ENCODE data around the gene CMTM6.
A peak's percentile ranks its signal among the peaks of the same experiment; 100 is the strongest.

The CMTM6 gene

GRCh38 chr3:32495085-32495484, 7.6 kb downstream of the CMTM6 start:
- ATAC-seq (replicated peaks; ENCODE audit: extremely low read depth, poor library complexity, severe bottlenecking) (no peak), DNase-seq (ENCODE audit: low spot score in 2 of 2) (no peak)
- Mint-ChIP-seq H3K27ac (ENCODE audit: low read depth) (no peak overlapping the region), H3K36me3 (ENCODE audit: insufficient read depth) (peaks cover 17% of the 10 kb centered on the region), H3K9me3 (no peaks in the 10 kb centered on the region), H3K4me3 (no peak overlapping the region), H3K27me3 (no peaks in the 10 kb centered on the region), H3K4me1 (peaks cover 21% of the 10 kb centered on the region)

GRCh38 chr3:32493437-32494414, 8.9 kb downstream of the CMTM6 start:
- H3K9me3 Mint-ChIP-seq = no peaks in the 10 kb centered on the region
- no peaks in the 10 kb centered on the region for H3K27me3 Mint-ChIP-seq
- no peak overlapping the region for H3K4me3 Mint-ChIP-seq
- H3K36me3 Mint-ChIP-seq (ENCODE audit: insufficient read depth) = peaks cover 19% of the 10 kb centered on the region
- ATAC-seq (replicated peaks; ENCODE audit: extremely low read depth, poor library complexity, severe bottlenecking) (no peak), DNase-seq (ENCODE audit: low spot score in 2 of 2) (no peak)
- peaks cover 13% of the 10 kb centered on the region for H3K4me1 Mint-ChIP-seq
- no peak overlapping the region for H3K27ac Mint-ChIP-seq (ENCODE audit: low read depth)

- no peaks in the 10 kb centered on the region for H3K9me3 Mint-ChIP-seq
- DNase-seq (ENCODE audit: low spot score in 2 of 2) (no peak), ATAC-seq (replicated peaks; ENCODE audit: extremely low read depth, poor library complexity, severe bottlenecking) (no peak)
- H3K4me1 Mint-ChIP-seq = peaks cover 7% of the 10 kb centered on the region
- peaks cover 22% of the 10 kb centered on the region for H3K36me3 Mint-ChIP-seq (ENCODE audit: insufficient read depth)
- no peak overlapping the region for H3K4me3 Mint-ChIP-seq
- no peak overlapping the region for H3K27ac Mint-ChIP-seq (ENCODE audit: low read depth)
- no peaks in the 10 kb centered on the region for H3K27me3 Mint-ChIP-seq
Measured at GRCh38 chr3:32492684-32493436, 9.8 kb downstream of the CMTM6 start.

GRCh38 chr3:32488474-32489008, 14.1 kb downstream of the CMTM6 start:
- no peak for ATAC-seq (replicated peaks; ENCODE audit: extremely low read depth, poor library complexity, severe bottlenecking)
- H3K27ac Mint-ChIP-seq (ENCODE audit: low read depth) = no peak overlapping the region

GRCh38 chr3:32487781-32488473, 14.7 kb downstream of the CMTM6 start:
- no peak for ATAC-seq (replicated peaks; ENCODE audit: extremely low read depth, poor library complexity, severe bottlenecking)
- H3K27me3 Mint-ChIP-seq = no peaks in the 10 kb centered on the region
- H3K4me3 Mint-ChIP-seq = no peak overlapping the region
- peaks cover 44% of the 10 kb centered on the region for H3K36me3 Mint-ChIP-seq (ENCODE audit: insufficient read depth)
- no peak for DNase-seq (ENCODE audit: low spot score in 2 of 2)
- H3K4me1 Mint-ChIP-seq = peaks cover 8% of the 10 kb centered on the region
- H3K9me3 Mint-ChIP-seq = no peaks in the 10 kb centered on the region
- no peak overlapping the region for H3K27ac Mint-ChIP-seq (ENCODE audit: low read depth)

More at GRCh38 chr3:32488474-32489008, 14.1 kb downstream of the CMTM6 start:
- Mint-ChIP-seq H3K4me3 (no peak overlapping the region), H3K9me3 (no peaks in the 10 kb centered on the region), H3K27me3 (no peaks in the 10 kb centered on the region), H3K4me1 (peaks cover 8% of the 10 kb centered on the region), H3K36me3 (ENCODE audit: insufficient read depth) (peaks cover 41% of the 10 kb centered on the region)
- DNase-seq (ENCODE audit: low spot score in 2 of 2) = no peak

- Mint-ChIP-seq H3K4me1 (peaks cover 17% of the 10 kb centered on the region), H3K27ac (ENCODE audit: low read depth) (peak overlapping the region; percentile 38), H3K4me3 (no peak overlapping the region), H3K9me3 (no peaks in the 10 kb centered on the region), H3K36me3 (ENCODE audit: insufficient read depth) (peaks cover 54% of the 10 kb centered on the region), H3K27me3 (no peaks in the 10 kb centered on the region)
- ATAC-seq (replicated peaks; ENCODE audit: extremely low read depth, poor library complexity, severe bottlenecking) (no peak), DNase-seq (ENCODE audit: low spot score in 2 of 2) (no peak)
Measured at GRCh38 chr3:32484436-32484835, 18.2 kb downstream of the CMTM6 start.

GRCh38 chr3:32483772-32484171, 18.9 kb downstream of the CMTM6 start:
- no peaks in the 10 kb centered on the region for H3K27me3 Mint-ChIP-seq
- H3K4me3 Mint-ChIP-seq = no peak overlapping the region
- H3K9me3 Mint-ChIP-seq = no peaks in the 10 kb centered on the region
- peak overlapping the region; percentile 38 for H3K27ac Mint-ChIP-seq (ENCODE audit: low read depth)
- no peak for DNase-seq (ENCODE audit: low spot score in 2 of 2)
- H3K36me3 Mint-ChIP-seq (ENCODE audit: insufficient read depth) = peaks cover 54% of the 10 kb centered on the region
- no peak for ATAC-seq (replicated peaks; ENCODE audit: extremely low read depth, poor library complexity, severe bottlenecking)
- peaks cover 17% of the 10 kb centered on the region for H3K4me1 Mint-ChIP-seq

- Mint-ChIP-seq H3K27me3 (no peaks in the 10 kb centered on the region), H3K36me3 (ENCODE audit: insufficient read depth) (peaks cover 52% of the 10 kb centered on the region), H3K4me3 (no peak overlapping the region), H3K9me3 (no peaks in the 10 kb centered on the region), H3K27ac (ENCODE audit: low read depth) (no peak overlapping the region), H3K4me1 (peaks cover 17% of the 10 kb centered on the region)
- ATAC-seq (replicated peaks; ENCODE audit: extremely low read depth, poor library complexity, severe bottlenecking) (no peak), DNase-seq (ENCODE audit: low spot score in 2 of 2) (no peak)
Measured at GRCh38 chr3:32482693-32483092, 20.0 kb downstream of the CMTM6 start.

- peaks cover 20% of the 10 kb centered on the region for H3K4me1 Mint-ChIP-seq
- no peak for ATAC-seq (replicated peaks; ENCODE audit: extremely low read depth, poor library complexity, severe bottlenecking)
- no peaks in the 10 kb centered on the region for H3K27me3 Mint-ChIP-seq
- H3K9me3 Mint-ChIP-seq = no peaks in the 10 kb centered on the region
- no peak for DNase-seq (ENCODE audit: low spot score in 2 of 2)
- no peak overlapping the region for H3K27ac Mint-ChIP-seq (ENCODE audit: low read depth)
- H3K36me3 Mint-ChIP-seq (ENCODE audit: insufficient read depth) = peaks cover 54% of the 10 kb centered on the region
- H3K4me3 Mint-ChIP-seq = no peak overlapping the region
Measured at GRCh38 chr3:32481791-32482631, 20.6 kb downstream of the CMTM6 start.

- H3K36me3 Mint-ChIP-seq (ENCODE audit: insufficient read depth) = peaks cover 49% of the 10 kb centered on the region
- no peaks in the 10 kb centered on the region for H3K9me3 Mint-ChIP-seq
- no peak overlapping the region for H3K4me3 Mint-ChIP-seq
- no peaks in the 10 kb centered on the region for H3K27me3 Mint-ChIP-seq
- no peak for DNase-seq (ENCODE audit: low spot score in 2 of 2)
- no peak for ATAC-seq (replicated peaks; ENCODE audit: extremely low read depth, poor library complexity, severe bottlenecking)
- peaks cover 31% of the 10 kb centered on the region for H3K4me1 Mint-ChIP-seq
- H3K27ac Mint-ChIP-seq (ENCODE audit: low read depth) = peak overlapping the region; percentile 35
Measured at GRCh38 chr3:32480604-32481003, 22.0 kb downstream of the CMTM6 start.

- no peak for DNase-seq (ENCODE audit: low spot score in 2 of 2)
- Mint-ChIP-seq H3K36me3 (ENCODE audit: insufficient read depth) (peaks cover 23% of the 10 kb centered on the region), H3K4me1 (peaks cover 44% of the 10 kb centered on the region), H3K9me3 (no peaks in the 10 kb centered on the region), H3K27ac (ENCODE audit: low read depth) (no peak overlapping the region), H3K4me3 (no peak overlapping the region), H3K27me3 (no peaks in the 10 kb centered on the region)
- no peak for ATAC-seq (replicated peaks; ENCODE audit: extremely low read depth, poor library complexity, severe bottlenecking)
Measured at GRCh38 chr3:32474201-32474600, 28.5 kb downstream of the CMTM6 start.

Data from central memory CD8-positive, alpha-beta T cell (primary cell).